Urothelium cell line (cell line): ENCODE results near the gene TNIP1.

ENCODE experiments used
- DNase-seq: peaks from one replicate; pipeline ENCODE4 v3.0.0; 2011; ENCODE audit warnings: low spot score, mixed read lengths
- FAIRE-seq: peaks from 2 replicates; lab custom pipeline; 2011; peaks lifted over from hg19 to GRCh38; lab: Jason Lieb, UNC

TNIP1 gene

DNA sequence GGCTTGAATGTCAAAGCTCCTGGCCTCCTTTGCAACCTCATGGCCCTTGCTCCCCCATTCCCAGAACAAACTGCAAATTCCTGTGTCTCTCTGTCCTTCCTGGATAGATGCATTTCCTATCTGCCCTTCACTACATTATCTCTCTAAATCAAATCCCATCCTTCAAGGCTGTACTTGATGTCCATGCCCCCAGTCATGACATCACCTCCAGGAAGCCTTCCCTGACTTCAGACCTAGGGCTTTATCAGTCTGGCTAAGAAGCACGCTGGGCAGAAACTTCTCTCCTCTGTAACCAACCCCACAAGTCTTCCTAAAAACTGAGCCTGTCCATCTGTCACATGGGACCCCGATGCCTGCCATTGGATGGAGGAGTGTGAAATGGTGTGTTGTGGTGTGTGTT is 25.7 kb upstream of the TNIP1 start:
- DNase-seq (no peak), FAIRE-seq (no peak)

DNA sequence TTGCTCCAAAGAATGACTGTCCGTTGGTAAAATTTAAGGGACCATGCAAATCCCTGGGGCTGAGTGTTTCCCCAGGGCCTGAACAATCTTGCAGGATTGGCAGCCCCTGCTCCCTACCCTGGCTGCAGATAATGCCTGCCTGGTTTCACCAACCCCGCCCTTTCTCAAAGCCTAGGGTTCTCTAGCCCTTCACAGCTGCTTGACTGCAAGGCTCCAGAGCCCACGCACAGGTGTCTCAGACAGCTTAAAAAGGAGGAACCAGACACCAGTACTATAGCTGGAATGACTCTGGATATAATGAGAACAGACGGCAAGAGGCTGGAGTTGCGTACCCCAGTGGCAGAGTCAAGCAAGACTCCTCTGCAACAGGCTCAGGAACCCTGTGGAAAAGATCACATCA is 25.2 kb upstream of the TNIP1 start:
- DNase-seq, result no peak
- no peak for FAIRE-seq

DNA sequence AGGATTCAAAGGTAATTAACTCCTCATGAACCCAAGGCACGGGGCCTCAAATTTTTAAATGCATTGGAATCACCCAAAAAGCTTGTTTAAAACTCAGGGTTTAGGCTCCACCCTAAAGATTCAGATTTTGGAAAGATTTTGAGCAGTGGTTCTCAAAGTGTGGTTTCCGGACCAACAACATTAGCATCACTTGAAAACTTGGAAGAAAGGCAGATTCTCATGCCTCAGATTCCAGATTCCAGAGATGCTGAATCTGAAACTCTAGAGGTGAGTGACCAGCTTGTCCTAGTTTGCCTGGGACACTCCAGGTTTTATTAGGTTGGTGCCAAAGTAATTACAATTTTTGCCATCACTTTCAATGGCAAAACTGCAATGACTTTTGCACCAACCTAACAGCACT is 24.7 kb upstream of the TNIP1 start:
- no peak for DNase-seq
- FAIRE-seq, result no peak

DNA sequence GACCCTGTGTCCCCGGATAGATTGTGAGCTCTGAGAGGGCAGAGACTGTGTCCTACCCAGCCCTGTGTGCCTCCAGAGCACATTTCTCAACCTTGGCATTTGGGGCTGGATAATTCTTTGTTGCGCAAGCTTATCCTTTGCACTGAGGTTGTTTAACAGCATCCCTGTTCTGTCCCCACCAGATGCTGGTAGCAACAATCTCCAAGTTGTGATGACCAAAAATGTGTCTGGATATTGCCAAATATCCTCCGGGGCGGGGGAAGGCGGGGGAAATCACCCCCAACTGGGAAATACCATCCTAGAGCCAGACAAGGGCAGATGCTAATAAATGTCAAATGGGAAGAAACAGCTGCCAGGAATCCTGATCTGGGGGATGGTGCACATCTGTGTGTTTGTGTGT is 24.0 kb upstream of the TNIP1 start:
- no peak for FAIRE-seq
- DNase-seq, result no peak

DNA sequence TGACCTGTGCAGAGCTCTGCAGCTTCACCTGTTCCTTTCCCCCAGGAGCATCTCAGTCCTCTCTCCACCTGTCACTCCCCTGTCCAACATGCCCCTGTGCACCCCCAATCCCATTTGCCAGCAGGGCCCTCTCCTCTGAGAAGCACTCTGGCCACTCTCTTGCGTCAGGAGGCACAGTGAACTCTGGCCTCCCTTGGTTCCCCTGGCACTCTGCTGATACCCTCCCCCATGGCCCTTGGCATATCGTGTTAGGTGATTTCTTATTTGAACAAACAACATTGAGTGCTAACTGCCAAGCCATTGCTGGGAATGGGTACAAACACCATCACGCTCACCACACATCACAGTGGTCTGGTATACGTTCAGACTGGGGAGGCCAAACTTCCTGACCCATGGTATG is 20.9 kb upstream of the TNIP1 start:
- DNase-seq (no peak), FAIRE-seq (no peak)

DNA sequence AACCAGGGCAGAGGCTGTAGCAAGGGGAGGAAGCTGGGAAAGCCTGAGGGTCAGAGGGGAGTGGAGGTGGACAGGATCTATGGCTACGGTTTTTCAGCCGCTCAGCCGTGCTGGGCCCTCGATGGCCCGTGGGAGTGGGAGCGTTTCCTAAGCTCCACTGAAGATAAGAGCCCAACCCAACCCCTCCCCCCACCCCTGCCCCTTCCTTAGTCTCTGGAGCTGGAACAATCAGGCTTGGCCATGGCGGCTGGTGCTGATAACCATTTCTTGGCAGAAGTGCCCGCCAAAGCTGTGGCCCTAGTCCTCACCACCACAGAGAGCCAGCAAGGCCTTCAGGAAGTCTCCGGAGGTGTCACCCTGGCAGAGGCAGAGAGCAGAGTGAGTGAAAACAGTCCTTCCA is 20.3 kb upstream of the TNIP1 start:
- FAIRE-seq (no peak), DNase-seq (no peak)

DNA sequence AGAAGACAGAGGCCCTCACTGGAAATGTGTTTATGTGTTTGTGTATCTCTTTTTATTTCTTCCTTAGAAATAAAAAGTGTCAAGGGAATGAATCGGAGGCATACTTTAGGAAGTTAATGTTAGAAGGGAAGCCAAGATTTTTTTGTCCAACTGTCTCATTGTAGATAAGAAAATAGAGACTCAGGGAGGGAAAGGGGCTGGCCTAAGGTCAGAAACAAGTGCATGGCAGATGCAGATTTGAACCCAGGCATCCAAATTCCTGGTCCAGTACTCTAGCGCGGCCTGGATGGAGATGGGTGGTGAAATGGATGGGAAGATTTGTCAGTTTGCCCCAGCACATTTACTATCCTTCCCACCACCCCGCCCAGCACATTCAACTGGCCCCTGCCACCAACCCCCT is 19.8 kb upstream of the TNIP1 start:
- no peak for FAIRE-seq

DNA sequence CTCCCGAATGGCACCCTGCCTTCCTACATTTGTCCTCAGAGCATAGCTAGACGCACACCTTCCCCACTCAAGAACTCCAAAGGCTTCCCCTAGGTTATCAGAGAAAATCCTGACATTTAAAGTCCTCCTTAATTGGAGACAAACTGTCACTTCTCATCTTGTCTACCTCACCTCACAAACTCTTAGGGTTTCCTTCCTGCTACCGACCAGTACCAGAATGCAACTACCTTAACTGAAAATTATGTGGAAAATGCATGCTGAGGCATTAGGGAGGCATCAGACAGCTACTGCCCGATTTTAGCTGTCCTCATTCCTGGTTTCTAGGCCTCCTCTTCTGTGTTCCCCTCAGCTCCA is 17.9 kb upstream of the TNIP1 start:
- FAIRE-seq (no peak), DNase-seq (no peak)

More for the DNA sequence above, 19.8 kb upstream of the TNIP1 start:
- no peak for DNase-seq

DNA sequence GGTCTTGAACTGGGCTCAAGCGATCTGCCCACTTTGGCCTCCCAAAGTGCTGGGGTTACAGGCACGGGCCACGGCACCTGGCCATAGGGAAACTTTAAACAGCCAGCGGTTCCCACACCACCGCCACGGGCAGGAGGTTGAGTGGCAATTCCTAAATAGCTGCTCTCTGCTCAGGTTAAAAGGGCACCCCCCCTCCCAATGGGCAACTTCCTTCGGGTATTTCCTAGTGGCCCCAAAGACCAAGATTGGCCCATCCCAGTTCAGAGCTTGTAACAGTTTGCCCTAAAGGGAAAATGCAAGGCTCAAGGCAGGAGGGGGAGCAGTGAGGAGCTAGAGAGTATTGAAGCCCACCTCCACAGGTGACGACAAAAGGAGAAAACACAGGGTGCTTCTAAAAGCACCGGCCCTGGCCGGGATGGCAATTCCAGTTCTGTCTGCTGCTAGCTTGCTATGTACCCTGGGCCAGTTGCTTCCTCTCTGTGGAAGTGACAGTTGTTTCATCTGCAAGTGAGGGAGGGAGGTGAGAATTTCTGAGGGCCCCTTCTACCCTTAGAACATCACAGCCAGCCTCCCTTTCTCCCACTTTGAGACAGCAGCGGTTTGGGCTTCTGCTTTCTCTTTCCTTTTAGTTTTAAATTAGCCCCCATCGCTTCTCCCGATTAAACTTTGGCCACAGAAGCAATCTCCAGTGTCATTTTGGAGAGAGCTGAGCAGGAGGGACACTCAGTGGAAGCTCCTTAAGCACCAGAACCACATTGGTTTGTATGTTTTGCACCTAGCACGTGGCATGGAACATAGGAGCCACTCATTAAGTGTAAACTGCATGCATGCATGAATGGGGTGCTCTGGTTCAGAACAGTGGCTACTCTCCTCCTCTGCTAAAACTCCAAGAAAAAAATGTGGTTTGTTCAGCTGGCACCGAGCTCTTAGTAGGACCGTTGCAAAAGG is 17.3 kb upstream of the TNIP1 start:
- FAIRE-seq, result no peak
- no peak for DNase-seq

DNA sequence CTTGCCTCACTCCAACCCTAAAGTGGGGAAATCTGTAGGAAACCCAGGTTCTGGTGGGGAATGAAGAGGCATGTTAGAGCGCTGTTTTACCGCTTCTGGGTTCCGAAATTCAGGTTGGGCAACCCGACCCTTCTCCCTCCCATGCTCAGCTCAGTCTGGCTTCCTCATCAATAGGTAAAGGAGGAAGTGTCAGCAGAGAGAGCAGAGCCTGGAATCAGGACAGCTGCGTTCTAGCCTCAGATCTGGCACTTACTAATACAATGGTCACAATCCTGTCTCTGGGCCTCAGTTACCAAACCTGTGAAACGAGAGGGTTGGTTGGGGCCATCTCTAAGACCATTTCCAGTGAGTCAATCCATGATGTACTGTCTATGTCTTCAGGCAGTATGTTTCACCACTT is 16.2 kb upstream of the TNIP1 start:
- FAIRE-seq, result no peak

DNA sequence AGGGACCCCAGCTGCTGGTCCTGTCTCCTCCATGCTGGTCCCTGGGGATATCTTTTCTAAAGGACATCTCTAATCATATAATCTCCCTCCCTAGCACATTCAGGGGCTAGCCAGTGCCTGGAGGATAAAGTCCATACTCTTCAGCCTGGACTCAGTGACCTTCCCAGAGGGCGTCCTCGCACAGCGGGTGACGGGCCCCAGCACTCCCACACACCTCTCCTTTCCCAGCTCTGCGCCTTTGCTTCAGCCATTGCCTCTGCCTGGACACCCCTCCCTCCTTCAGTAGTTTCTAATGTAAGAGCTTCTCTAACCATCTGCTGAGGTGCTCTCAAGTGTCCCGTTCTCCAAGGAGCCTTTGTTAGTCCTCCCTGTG is 15.2 kb upstream of the TNIP1 start:
- no peak for DNase-seq
- FAIRE-seq, result no peak

More for the DNA sequence above, 16.2 kb upstream of the TNIP1 start:
- no peak for DNase-seq

DNA sequence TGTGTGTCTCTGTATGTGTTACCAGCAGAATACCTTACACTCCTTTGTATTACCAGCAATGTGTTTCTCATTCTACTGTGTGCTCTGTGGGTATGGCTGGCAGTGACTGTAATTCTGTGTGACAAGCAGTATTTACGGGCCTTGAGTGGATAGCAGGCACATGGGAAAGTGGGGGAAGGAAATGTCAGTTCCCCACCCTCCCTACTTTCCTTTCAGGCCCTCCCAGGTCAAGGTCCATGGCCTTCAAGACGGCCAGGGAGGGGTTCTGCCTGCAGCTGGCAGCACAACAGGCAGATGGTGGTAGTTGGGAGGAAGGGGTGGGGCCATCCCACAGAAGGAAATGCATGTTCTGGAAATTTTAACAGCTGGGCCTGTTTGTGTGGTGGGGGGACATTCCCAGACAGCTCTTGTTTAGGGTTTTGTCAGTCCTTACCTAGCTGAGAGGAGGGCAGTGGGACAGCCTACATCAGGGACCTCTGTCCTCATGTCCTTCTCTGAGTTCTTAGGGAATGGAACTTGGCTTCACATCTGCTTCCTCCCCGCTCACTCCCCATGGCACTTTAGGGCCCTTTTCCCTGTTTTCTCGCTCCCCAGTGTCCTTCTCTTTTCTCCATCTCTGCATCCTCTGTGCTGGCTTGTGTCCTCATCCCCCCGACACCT is 14.6 kb upstream of the TNIP1 start:
- FAIRE-seq (no peak), DNase-seq (no peak)

DNA sequence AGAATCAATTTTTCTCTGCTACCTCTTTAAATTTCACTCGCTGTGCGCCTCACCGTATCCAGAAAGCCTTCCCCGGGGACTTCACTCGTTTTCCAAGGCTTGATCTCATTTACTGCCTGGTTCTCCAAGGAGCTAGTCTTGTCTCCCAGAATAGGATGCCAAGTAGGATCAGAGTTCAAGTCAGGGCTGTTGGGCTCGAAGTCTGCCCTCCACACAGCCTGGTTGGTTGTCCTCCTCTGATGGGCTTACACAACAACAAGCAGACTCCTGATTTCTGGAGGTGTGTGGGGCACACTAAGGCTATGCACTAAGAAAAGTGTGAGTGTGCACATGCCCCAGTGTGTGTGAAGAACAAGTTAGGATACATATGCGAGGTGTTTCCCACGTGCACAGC is 14.0 kb upstream of the TNIP1 start:
- FAIRE-seq (no peak), DNase-seq (no peak)

DNA sequence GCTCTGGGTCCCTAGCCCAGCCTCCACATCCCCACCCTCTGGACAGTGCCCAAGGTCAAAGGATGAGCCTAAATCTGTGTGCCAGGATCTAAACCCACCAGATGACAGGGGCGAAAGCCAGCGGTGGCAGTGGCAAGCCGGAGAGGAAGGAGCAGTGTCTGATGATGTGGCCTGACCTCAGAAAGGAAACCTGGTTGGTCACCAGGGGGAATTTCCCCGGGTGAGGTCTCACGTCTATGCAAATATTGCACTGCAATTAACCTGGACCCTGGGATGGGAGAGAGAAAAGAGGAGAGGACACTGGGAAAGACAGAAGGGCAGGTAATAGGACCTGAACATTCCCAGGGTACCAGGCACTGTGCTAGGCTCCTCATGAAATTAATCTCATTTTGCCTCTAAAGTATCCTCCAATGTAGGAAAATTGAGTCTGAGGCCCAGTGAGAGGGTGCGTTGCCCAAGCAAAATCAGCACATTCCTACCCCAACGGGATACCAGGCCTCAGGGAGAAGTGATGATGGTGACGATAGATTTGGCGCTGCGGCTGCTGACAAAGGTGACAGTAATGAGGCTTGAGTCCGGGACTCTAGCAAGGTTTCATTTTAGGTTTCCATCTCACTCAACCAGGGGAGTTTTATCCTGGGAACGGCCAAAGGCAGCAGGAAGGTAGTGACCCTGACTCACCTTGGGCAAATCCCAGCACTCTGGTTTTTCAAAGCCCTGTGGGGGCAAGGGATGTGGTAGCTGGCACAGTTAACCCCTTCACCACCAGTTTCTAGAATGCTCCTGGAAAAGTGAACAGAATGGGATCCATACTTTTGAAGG is 13.4 kb upstream of the TNIP1 start:
- FAIRE-seq (no peak), DNase-seq (no peak)

DNA sequence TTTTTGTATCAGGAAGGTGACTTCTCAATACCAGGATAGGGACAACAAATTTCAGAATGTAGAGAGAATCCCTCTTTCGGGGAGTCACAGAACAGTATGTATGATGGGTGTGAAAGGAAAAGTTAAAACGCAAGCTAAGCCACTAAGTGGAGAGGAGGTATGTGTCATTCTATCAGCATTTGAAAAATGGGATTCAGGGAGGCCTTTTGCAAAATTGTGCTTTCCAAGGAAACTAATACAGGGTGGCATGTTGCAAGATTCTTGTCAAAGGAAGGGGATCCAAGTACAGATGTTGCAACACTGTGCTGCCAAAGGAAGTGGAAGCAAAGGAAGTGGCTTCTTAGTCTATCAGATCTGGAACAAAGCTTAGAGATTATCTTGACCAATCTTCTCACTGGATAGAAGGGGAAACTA is 12.6 kb upstream of the TNIP1 start:
- FAIRE-seq, result no peak
- DNase-seq, result peak; percentile 47

DNA sequence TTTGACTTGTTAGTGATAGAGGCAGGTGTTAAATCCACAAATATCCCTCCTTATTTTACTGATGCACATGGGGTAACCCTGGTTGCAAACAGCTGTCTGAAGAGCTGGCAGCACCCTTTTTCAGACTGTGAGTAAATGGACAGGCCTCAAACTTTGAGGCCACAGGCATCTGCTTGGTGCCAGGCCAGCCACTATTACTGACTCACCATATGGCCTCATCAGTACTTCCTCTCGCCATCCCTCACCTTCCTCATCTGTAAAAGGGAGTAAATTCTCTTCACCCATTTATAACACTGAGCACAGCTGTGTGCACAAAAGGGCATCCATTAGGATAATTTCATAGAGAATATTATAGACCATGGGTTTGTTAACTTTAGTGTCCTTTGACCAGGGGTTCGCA is 11.9 kb upstream of the TNIP1 start:
- DNase-seq, result peak; percentile 77
- FAIRE-seq, result no peak

DNA sequence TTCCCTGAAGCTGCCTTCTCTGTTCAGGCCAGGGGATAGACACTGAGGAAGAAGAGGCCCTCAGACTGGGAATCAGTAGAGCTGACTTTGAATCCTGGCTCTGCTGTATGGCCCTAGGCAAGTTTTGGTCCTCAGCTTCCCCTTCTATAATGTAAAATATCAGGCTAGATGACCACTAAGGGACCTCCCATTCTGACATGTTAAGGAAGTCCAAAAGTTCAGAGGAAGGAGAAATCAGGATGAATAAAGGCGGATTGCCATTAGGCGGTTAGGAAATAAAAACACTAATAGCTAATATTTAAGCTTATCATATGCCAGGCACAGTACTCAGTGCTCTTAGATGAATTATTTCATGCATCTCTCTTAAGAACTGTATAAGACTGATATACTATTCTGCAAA is 8.9 kb upstream of the TNIP1 start:
- no peak for DNase-seq
- FAIRE-seq, result no peak

DNA sequence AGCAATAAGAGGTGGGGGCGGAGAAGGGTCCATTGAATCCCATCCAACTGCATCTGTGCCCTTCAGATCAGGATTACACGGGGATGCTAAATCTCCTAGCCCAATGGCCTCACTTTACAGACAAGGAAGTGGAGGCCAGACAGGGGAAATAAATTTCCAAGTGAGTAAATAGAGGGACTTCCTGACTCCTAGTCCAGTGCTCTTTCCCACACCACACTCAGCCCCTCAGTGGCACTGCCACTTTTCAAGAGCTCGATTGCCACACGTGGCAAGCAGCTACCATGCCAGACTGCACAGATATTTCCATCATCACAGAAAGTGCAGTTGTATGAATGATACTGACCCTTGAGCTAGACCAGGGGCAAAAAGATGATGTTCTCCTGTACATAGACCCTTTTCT is 8.2 kb upstream of the TNIP1 start:
- no peak for FAIRE-seq

DNA sequence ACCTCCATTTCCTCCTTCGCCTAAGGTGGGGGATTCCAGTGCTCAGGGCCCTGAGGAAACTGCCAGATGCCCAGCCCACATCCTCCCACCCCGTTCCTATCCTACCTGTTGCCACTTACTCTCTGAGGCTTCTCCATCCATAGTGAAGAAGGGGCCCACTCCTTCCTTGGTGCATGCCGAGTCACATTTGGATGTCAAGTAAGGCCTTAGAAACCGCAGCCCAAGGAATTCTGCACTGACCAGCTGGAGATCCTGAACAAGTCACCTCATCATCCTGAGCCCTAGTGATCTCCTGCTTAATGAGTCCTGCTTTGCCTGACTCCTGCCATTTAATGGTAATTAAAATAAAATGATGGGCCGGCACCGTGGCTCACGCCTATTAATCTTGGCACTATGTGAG is 6.7 kb upstream of the TNIP1 start:
- DNase-seq (no peak), FAIRE-seq (no peak)

More for the DNA sequence above, 8.2 kb upstream of the TNIP1 start:
- no peak for DNase-seq

DNA sequence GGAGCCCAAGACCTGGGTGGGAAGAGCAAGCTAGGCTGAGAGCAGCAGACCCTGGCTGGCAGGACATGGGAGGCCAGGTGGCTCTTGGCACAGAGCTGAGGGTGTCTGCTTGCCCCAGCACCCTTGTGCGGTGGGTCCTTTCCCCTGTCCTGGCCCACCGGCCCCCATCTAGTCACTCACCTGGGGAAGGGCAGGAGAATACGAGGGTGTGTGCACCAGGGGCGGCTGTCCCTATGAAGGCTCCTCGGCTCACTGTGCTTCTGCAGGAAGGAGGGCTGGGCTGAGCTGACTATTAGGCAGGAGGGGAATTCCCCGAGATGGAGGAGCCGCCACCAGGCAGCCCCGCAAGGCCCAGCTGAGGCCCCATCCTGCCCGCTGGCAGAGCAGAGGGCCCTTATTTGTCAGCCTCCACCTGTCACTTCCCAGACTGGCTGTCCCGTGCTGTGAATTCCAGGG is 6.1 kb upstream of the TNIP1 start:
- FAIRE-seq (no peak), DNase-seq (no peak)

DNA sequence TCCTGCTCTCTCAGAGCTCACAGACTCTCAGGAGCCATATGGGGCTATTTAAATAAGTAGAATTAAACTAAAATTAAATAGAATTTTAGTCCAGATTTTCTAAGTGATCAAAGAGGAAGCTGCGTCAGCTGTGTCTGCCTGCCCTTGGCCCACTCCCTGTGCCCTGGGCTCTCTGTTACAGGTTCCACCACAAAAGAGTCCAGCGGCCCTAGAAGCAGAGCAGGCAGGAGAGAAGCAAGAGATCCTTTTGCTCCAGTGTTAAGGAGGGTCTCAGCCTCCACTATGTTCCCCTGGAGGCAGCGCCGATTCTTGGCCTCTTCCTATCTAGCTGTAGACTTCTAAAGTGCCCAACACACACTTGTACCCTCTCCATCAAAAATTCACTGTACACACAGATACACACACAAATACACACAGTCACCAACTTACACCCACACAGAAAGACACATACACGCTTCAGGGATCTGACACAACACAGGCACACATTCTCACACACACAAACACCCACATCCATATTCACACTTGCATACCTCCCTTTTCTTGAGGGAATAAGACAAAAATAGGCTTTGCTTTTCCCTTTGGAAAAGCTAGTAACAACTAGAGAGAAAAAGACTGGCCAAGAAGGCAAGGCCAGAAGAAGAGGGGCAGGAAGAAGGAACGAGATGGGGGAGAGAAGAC is 5.5 kb upstream of the TNIP1 start:
- no peak for DNase-seq
- no peak for FAIRE-seq
